EL (cell line): Measurements from ENCODE around the gene PLEKHG4.

Source experiments
- DNase-seq: peaks from one replicate; pipeline ENCODE4 v3.0.0-alpha.2; 2016

Gene PLEKHG4

GRCh38 chr16:67294171-67294757 lies 14.9 kb downstream of the PLEKHG4 start:
- no peak for DNase-seq

GRCh38 chr16:67294938-67295361 lies 15.6 kb downstream of the PLEKHG4 start:
- DNase-seq, result no peak

GRCh38 chr16:67296420-67296819 lies 17.1 kb downstream of the PLEKHG4 start:
- DNase-seq, result peak; percentile 68

- DNase-seq, result no peak
These were observed 18.9 kb downstream of the PLEKHG4 start for GRCh38 chr16:67298277-67298676.

GRCh38 chr16:67299269-67299668 lies 19.9 kb downstream of the PLEKHG4 start:
- no peak for DNase-seq

GRCh38 chr16:67301080-67301782 lies 21.9 kb downstream of the PLEKHG4 start:
- DNase-seq, result no peak

GRCh38 chr16:67302076-67302475 lies 22.7 kb downstream of the PLEKHG4 start:
- no peak for DNase-seq

- DNase-seq, result no peak
These were observed 23.6 kb downstream of the PLEKHG4 start for GRCh38 chr16:67302970-67303369.

- peak; percentile 15 for DNase-seq
These were observed 24.7 kb downstream of the PLEKHG4 start for GRCh38 chr16:67304020-67304419.

- no peak for DNase-seq
These were observed 26.1 kb downstream of the PLEKHG4 start for GRCh38 chr16:67305216-67306071.

- no peak for DNase-seq
These were observed 31.2 kb downstream of the PLEKHG4 start for GRCh38 chr16:67310561-67310960.

GRCh38 chr16:67311607-67312488 lies 32.5 kb downstream of the PLEKHG4 start:
- DNase-seq, result peak; percentile 99

GRCh38 chr16:67312719-67313118 lies 33.4 kb downstream of the PLEKHG4 start:
- DNase-seq, result peak; percentile 27

- no peak for DNase-seq
These were observed 38.5 kb downstream of the PLEKHG4 start for GRCh38 chr16:67317853-67318252.

GRCh38 chr16:67326115-67326471 lies 46.8 kb downstream of the PLEKHG4 start:
- no peak for DNase-seq

GRCh38 chr16:67326472-67327309 lies 47.4 kb downstream of the PLEKHG4 start, which contains the start of the genes KCTD19 and LRRC36:
TSS of gene KCTD19 (minus strand) at chr16:67326741. CDS start at chr16:67326707, 34 bp downstream.
TSS of gene LRRC36 (plus strand) at chr16:67326815. CDS start at chr16:67326863, 48 bp downstream.
- peak; percentile 67 for DNase-seq

GRCh38 chr16:67327743-67328142 lies 48.4 kb downstream of the PLEKHG4 start:
- DNase-seq, result no peak

GRCh38 chr16:67329901-67330300 lies 50.6 kb downstream of the PLEKHG4 start:
- no peak for DNase-seq

- no peak for DNase-seq
These were observed 54.0 kb downstream of the PLEKHG4 start for GRCh38 chr16:67333315-67333714.

GRCh38 chr16:67336116-67336515 lies 56.8 kb downstream of the PLEKHG4 start:
- no peak for DNase-seq

- peak; percentile 11 for DNase-seq
These were observed 57.3 kb downstream of the PLEKHG4 start for GRCh38 chr16:67336648-67337047.
